Erythroblast (primary cell): Measurements from ENCODE around the gene GMIP.
"Not testable (repeated sequence)": the region's sequence is repeated elsewhere in the genome, so short reads cannot be mapped to it uniquely, and the experiment has no call there.

Source experiments
- DNase-seq, 2 experiments: peaks; one replicate each; lab custom pipeline; 2025; lab: John Stamatoyannopoulos, UW
- GATA1 ChIP-seq: IDR thresholded peaks from 2 replicates; pipeline ENCODE4 v1.6.1; 2011; ENCODE audit warnings: low read depth, mild to moderate bottlenecking, control low read depth, low read length, moderate library complexity
- POLR2A ChIP-seq: IDR thresholded peaks from 2 replicates; pipeline ENCODE4 v1.6.1; 2011; ENCODE audit warnings: mild to moderate bottlenecking, low read length

The GMIP gene

GRCh38 chr19:19643158-19644053 lies at the start of gene GMIP:
GMIP (minus strand) TSS chr19:19643657; CDS start chr19:19643529, 128 bp downstream.
- TF ChIP-seq GATA1 = no peak
- TF ChIP-seq POLR2A = peak; percentile 4
- peak; percentile 67 to 86 for DNase-seq

GRCh38 chr19:19691683-19692082 lies 48.2 kb upstream of the GMIP start:
- no peak for TF ChIP-seq GATA1
- TF ChIP-seq POLR2A = no peak
- no peak for DNase-seq

- peak in 1 of 2 experiments; percentile 41 for DNase-seq
Observed at GRCh38 chr19:19689023-19689422, 45.6 kb upstream of the GMIP start.

- peak; percentile 51 to 61 for DNase-seq
Observed at GRCh38 chr19:19687090-19687489, 43.6 kb upstream of the GMIP start.

GRCh38 chr19:19686580-19686979 lies 43.1 kb upstream of the GMIP start:
- TF ChIP-seq GATA1 (no peak), POLR2A (no peak)
- no peak for DNase-seq

More at GRCh38 chr19:19687090-19687489, 43.6 kb upstream of the GMIP start:
- no peak for TF ChIP-seq GATA1

- not testable (repeated sequence) for DNase-seq
Observed at GRCh38 chr19:19686119-19686518, 42.7 kb upstream of the GMIP start.

GRCh38 chr19:19679176-19680073 lies 36.0 kb upstream of the GMIP start:
- TF ChIP-seq GATA1 (no peak), POLR2A (no peak)
- no peak for DNase-seq

GRCh38 chr19:19677579-19677978 lies 34.1 kb upstream of the GMIP start:
- DNase-seq = no peak
- TF ChIP-seq GATA1 (no peak), POLR2A (no peak)

GRCh38 chr19:19674315-19674714 lies 30.9 kb upstream of the GMIP start:
- no peak for DNase-seq

GRCh38 chr19:19672816-19673215 lies 29.4 kb upstream of the GMIP start:
- TF ChIP-seq POLR2A (no peak), GATA1 (no peak)
- no peak for DNase-seq

More at GRCh38 chr19:19674315-19674714, 30.9 kb upstream of the GMIP start:
- TF ChIP-seq POLR2A (no peak), GATA1 (no peak)

GRCh38 chr19:19670070-19670551 lies 26.7 kb upstream of the GMIP start:
- no peak for TF ChIP-seq POLR2A
- TF ChIP-seq GATA1 = no peak
- DNase-seq = no peak

GRCh38 chr19:19668230-19669012 lies 25.0 kb upstream of the GMIP start, which contains the start of gene ZNF101:
ZNF101 (plus strand) TSS chr19:19668839; CDS start chr19:19668964, 125 bp downstream.
- peak; percentile 76 for TF ChIP-seq POLR2A
- no peak for TF ChIP-seq GATA1
- DNase-seq = peak; percentile 95

- DNase-seq = not testable (repeated sequence)
Observed at GRCh38 chr19:19665420-19665948, 22.0 kb upstream of the GMIP start.
